KMS-11 (cell line): ENCODE measurements around the gene ITPKB.
A peak's percentile ranks its signal among the peaks of the same experiment; 100 is the strongest.

Source experiments
- H2AFZ ChIP-seq: fragments of 200-600 bp; sonication (generic); 2 replicates; pipeline ENCODE4 v1.6.1; 2016; ENCODE audit warnings: antibody characterized with exemption, mixed run types, low read depth
- H3K27ac ChIP-seq: fragments of 200-600 bp; sonication (generic); 2 replicates; pipeline ENCODE4 v1.6.1; 2016; ENCODE audit warnings: mild to moderate bottlenecking, mixed run types
- H3K27me3 ChIP-seq: fragments of 200-600 bp; sonication (generic); 2 replicates; pipeline ENCODE4 v1.6.1; 2017; ENCODE audit warnings: mild to moderate bottlenecking, low read depth, mixed run types, moderate library complexity; ENCODE audit not compliant: insufficient read depth
- H3K36me3 ChIP-seq: fragments of 200-600 bp; sonication (generic); 2 replicates; pipeline ENCODE4 v1.6.1; 2017; ENCODE audit warnings: mild to moderate bottlenecking, mixed run types; ENCODE audit not compliant: insufficient read depth
- H3K4me1 ChIP-seq: fragments of 200-600 bp; sonication (generic); 2 replicates; pipeline ENCODE4 v1.6.1; 2016; ENCODE audit warnings: mild to moderate bottlenecking, low read depth, mixed run types; ENCODE audit not compliant: poor library complexity, severe bottlenecking
- H3K4me2 ChIP-seq: fragments of 200-600 bp; sonication (generic); 2 replicates; pipeline ENCODE4 v1.7.0; 2016; ENCODE audit warnings: mild to moderate bottlenecking, mixed run types
- H3K4me3 ChIP-seq: fragments of 200-600 bp; sonication (generic); IDR thresholded peaks from 2 replicates; pipeline ENCODE4 v1.6.1; 2017; ENCODE audit warnings: low read depth, low read length, mixed read lengths; ENCODE audit not compliant: insufficient read depth
- H3K79me2 ChIP-seq: fragments of 200-600 bp; sonication (generic); 2 replicates; pipeline ENCODE4 v1.6.1; 2016; ENCODE audit warnings: low read depth, mixed run types; ENCODE audit not compliant: insufficient read depth
- H3K9ac ChIP-seq: fragments of 200-600 bp; sonication (generic); 2 replicates; pipeline ENCODE4 v1.6.1; 2016; ENCODE audit warnings: mild to moderate bottlenecking, mixed run types
- H4K20me1 ChIP-seq: fragments of 200-600 bp; sonication (generic); 2 replicates; pipeline ENCODE4 v1.6.1; 2016; ENCODE audit warnings: mild to moderate bottlenecking, mixed run types; ENCODE audit not compliant: insufficient read depth
- CTCF ChIP-seq: fragments of 200-600 bp; sonication (generic); conservative IDR thresholded peaks from 2 replicates; pipeline ENCODE4 v1.6.1; 2017; ENCODE audit warnings: low read depth, mild to moderate bottlenecking, antibody characterized with exemption, low read length, moderate library complexity, mixed read lengths

ITPKB gene

GRCh38 chr1:226627050-226627755 lies 111.9 kb downstream of the ITPKB start:
- Histone ChIP-seq H3K79me2 (no peaks in the 10 kb centered on the region), H2AFZ (no peak overlapping the region), H3K4me2 (no peak overlapping the region)

GRCh38 chr1:226626577-226626956 lies 112.5 kb downstream of the ITPKB start:
- no peaks in the 10 kb centered on the region for H3K36me3 ChIP-seq
- H2AFZ ChIP-seq: peak overlapping the region; percentile 48
- no peak overlapping the region for H3K4me2 ChIP-seq

More at GRCh38 chr1:226627050-226627755, 111.9 kb downstream of the ITPKB start:
- no peak overlapping the region for H3K27ac ChIP-seq
- H4K20me1 ChIP-seq: no peaks in the 10 kb centered on the region
- no peak overlapping the region for H3K9ac ChIP-seq
- no peak overlapping the region for H3K4me3 ChIP-seq
- peaks cover 6% of the 10 kb centered on the region for H3K4me1 ChIP-seq
- no peak for TF ChIP-seq CTCF
- H3K36me3 ChIP-seq: no peaks in the 10 kb centered on the region
- H3K27me3 ChIP-seq: no peaks in the 10 kb centered on the region

GRCh38 chr1:226625832-226626576 lies 113.1 kb downstream of the ITPKB start:
- H3K9ac ChIP-seq: no peak overlapping the region
- no peak overlapping the region for H3K27ac ChIP-seq
- no peak overlapping the region for H3K4me3 ChIP-seq
- H3K27me3 ChIP-seq: no peaks in the 10 kb centered on the region
- H4K20me1 ChIP-seq: no peaks in the 10 kb centered on the region
- H3K36me3 ChIP-seq: no peaks in the 10 kb centered on the region
- H3K4me1 ChIP-seq: peaks cover 6% of the 10 kb centered on the region
- no peak overlapping the region for H3K4me2 ChIP-seq
- H3K79me2 ChIP-seq: no peaks in the 10 kb centered on the region
- no peak for TF ChIP-seq CTCF
- H2AFZ ChIP-seq: peak overlapping the region; percentile 48

More at GRCh38 chr1:226626577-226626956, 112.5 kb downstream of the ITPKB start:
- H3K79me2 ChIP-seq: no peaks in the 10 kb centered on the region
- peak; percentile 98 for TF ChIP-seq CTCF
- no peak overlapping the region for H3K4me3 ChIP-seq
- no peak overlapping the region for H3K27ac ChIP-seq
- no peaks in the 10 kb centered on the region for H4K20me1 ChIP-seq
- peaks cover 6% of the 10 kb centered on the region for H3K4me1 ChIP-seq
- no peak overlapping the region for H3K9ac ChIP-seq
- H3K27me3 ChIP-seq: no peaks in the 10 kb centered on the region

- Histone ChIP-seq H3K27ac (no peak overlapping the region), H3K27me3 (no peaks in the 10 kb centered on the region), H3K4me3 (no peak overlapping the region), H3K4me2 (no peak overlapping the region), H3K79me2 (no peaks in the 10 kb centered on the region), H3K9ac (no peak overlapping the region), H3K4me1 (peaks cover 6% of the 10 kb centered on the region), H2AFZ (no peak overlapping the region), H4K20me1 (no peaks in the 10 kb centered on the region), H3K36me3 (no peaks in the 10 kb centered on the region)
- no peak for TF ChIP-seq CTCF
Observed at GRCh38 chr1:226625326-226625725, 113.8 kb downstream of the ITPKB start.
